Measurements from ENCODE around the gene ADRA2C. TPM values are rescaled to one million over a fixed set of nuclear protein-coding genes. Genes with fewer than 3 reads are reported as not detected.

The ADRA2C gene
- total RNA-seq, 2 donors from 2014 or later = 16.0 to 17.3 TPM

DNA sequence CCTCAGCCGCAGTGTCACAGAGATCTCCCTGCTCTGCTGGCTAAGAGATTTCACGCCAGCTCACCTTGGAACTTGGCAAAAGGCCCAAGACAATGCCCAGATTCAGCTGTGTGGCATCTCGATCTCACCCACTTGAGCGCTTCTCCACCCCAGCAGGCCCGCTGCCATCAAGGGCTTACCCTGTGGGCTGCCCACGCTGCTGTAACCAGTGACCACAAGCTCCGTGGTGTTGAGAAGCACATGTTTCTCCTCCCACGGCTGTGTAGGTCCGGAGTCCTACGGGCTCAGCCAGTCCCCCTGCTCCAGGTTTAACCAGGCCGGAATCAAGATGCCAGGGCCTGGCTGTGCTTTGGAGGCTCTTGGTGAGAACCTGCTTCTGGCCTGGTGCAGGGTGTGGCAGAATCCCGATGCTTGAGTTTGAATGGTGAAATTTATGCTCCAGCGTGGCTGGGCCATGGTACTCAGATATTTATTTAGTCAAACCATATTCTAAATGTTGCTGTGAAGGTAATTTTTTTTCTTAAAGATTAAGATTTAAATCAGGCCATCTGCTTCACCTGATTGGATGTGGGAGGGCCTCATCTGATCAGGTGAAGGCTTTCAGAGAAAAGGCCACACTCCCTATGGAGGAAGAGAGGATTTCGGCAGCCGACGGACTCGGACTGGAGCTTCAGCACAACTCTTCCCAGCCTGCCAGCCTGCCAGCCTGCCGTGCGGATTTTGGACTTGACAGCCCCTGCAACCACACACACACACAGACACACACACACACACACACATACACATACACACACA is 24.8 kb upstream of the ADRA2C start:
- Mint-ChIP-seq H3K27ac (no peak overlapping the region), H3K27me3 (ENCODE audit: insufficient read depth) (peaks cover 7% of the 10 kb centered on the region)
- WGBS, 2 experiments (ENCODE audit: insufficient coverage in 1 of 2, insufficient read length in 1 of 2) = 89 to 97% methylated on average over 12 to 19 of the region's 19 CpGs

GRCh38 chr4:3742610-3743009 is 23.6 kb upstream of the ADRA2C start:
- H3K27ac ChIP-seq (ENCODE audit: low read depth, low read length) = no peak overlapping the region
- no peaks in the 10 kb centered on the region for H3K36me3 ChIP-seq (ENCODE audit: control insufficient read depth, insufficient read depth, low read length)
- TF ChIP-seq CTCF (conservative IDR thresholded peaks at IDR 0.05) = no peak
- peaks cover 12% of the 10 kb centered on the region for H3K9me3 ChIP-seq (ENCODE audit: control insufficient read depth, low read length)
- Mint-ChIP-seq H3K4me3 (no peak overlapping the region), H3K4me1 (peaks cover 22% of the 10 kb centered on the region), H3K36me3 (ENCODE audit: low read depth) (no peaks in the 10 kb centered on the region), H3K27ac (no peak overlapping the region), H3K9me3 (peaks cover 15% of the 10 kb centered on the region), H3K27me3 (ENCODE audit: insufficient read depth) (peaks cover 11% of the 10 kb centered on the region)
- no peaks in the 10 kb centered on the region for H3K27me3 ChIP-seq (ENCODE audit: control insufficient read depth, insufficient read depth, low read length, poor library complexity, severe bottlenecking)
- H3K9ac ChIP-seq (ENCODE audit: extremely low read depth, low read length, poor library complexity, severe bottlenecking) = no peak overlapping the region
- DNase-seq = no peak
- peaks cover 14% of the 10 kb centered on the region for H3K4me1 ChIP-seq (ENCODE audit: control insufficient read depth, insufficient read depth, low read length)
- no peak overlapping the region for H3K4me3 ChIP-seq (ENCODE audit: low read length)
- WGBS, 2 experiments (ENCODE audit: insufficient coverage in 1 of 2, insufficient read length in 1 of 2) = 97 to 100% methylated on average over 3 of the region's 3 CpGs

More for the DNA sequence above, 24.8 kb upstream of the ADRA2C start:
- Mint-ChIP-seq H3K4me1 (peaks cover 18% of the 10 kb centered on the region), H3K4me3 (no peak overlapping the region), H3K9me3 (peaks cover 15% of the 10 kb centered on the region), H3K36me3 (ENCODE audit: low read depth) (no peaks in the 10 kb centered on the region)
- peaks cover 12% of the 10 kb centered on the region for H3K9me3 ChIP-seq (ENCODE audit: control insufficient read depth, low read length)
- H3K9ac ChIP-seq (ENCODE audit: extremely low read depth, low read length, poor library complexity, severe bottlenecking) = no peak overlapping the region
- DNase-seq = no peak
- peaks cover 14% of the 10 kb centered on the region for H3K4me1 ChIP-seq (ENCODE audit: control insufficient read depth, insufficient read depth, low read length)
- H3K27ac ChIP-seq (ENCODE audit: low read depth, low read length) = no peak overlapping the region
- H3K36me3 ChIP-seq (ENCODE audit: control insufficient read depth, insufficient read depth, low read length) = no peaks in the 10 kb centered on the region
- no peak for TF ChIP-seq CTCF (conservative IDR thresholded peaks at IDR 0.05)
- H3K4me3 ChIP-seq (ENCODE audit: low read length) = no peak overlapping the region
- no peaks in the 10 kb centered on the region for H3K27me3 ChIP-seq (ENCODE audit: control insufficient read depth, insufficient read depth, low read length, poor library complexity, severe bottlenecking)

- Histone ChIP-seq H3K9me3 (ENCODE audit: control insufficient read depth, low read length) (peaks cover 12% of the 10 kb centered on the region), H3K36me3 (ENCODE audit: control insufficient read depth, insufficient read depth, low read length) (no peaks in the 10 kb centered on the region), H3K27ac (ENCODE audit: low read depth, low read length) (no peak overlapping the region), H3K27me3 (ENCODE audit: control insufficient read depth, insufficient read depth, low read length, poor library complexity, severe bottlenecking) (peaks cover 3% of the 10 kb centered on the region), H3K4me3 (ENCODE audit: low read length) (no peak overlapping the region), H3K4me1 (ENCODE audit: control insufficient read depth, insufficient read depth, low read length) (peaks cover 14% of the 10 kb centered on the region), H3K9ac (ENCODE audit: extremely low read depth, low read length, poor library complexity, severe bottlenecking) (no peak overlapping the region)
- Mint-ChIP-seq H3K4me3 (no peak overlapping the region), H3K27ac (no peak overlapping the region), H3K27me3 (ENCODE audit: insufficient read depth) (peaks cover 15% of the 10 kb centered on the region), H3K36me3 (ENCODE audit: low read depth) (no peaks in the 10 kb centered on the region), H3K9me3 (peaks cover 15% of the 10 kb centered on the region), H3K4me1 (peaks cover 22% of the 10 kb centered on the region)
- 87% methylated on average over 17 to 22 of the region's 22 CpGs for WGBS, 2 experiments (ENCODE audit: insufficient coverage in 1 of 2, insufficient read length in 1 of 2)
- DNase-seq = no peak
- no peak for TF ChIP-seq CTCF (conservative IDR thresholded peaks at IDR 0.05)
Observed at GRCh38 chr4:3744232-3744631, 22.0 kb upstream of the ADRA2C start.

All from endodermal cell (in vitro differentiated cells).